Natural killer cell (primary cell): Measurements from ENCODE around the gene RTCB. TPM values are rescaled to one million over a fixed set of nuclear protein-coding genes. Genes with fewer than 3 reads are reported as not detected.

ENCODE experiments used
- ATAC-seq, 3 donors: fragments of 150-1000 bp in 2 of 3; fragments of 200-7000 bp in 1 of 3; cut with Tn5 transposase; 1 replicate in 1 of 3; 2 replicates in 2 of 3; pipeline ENCODE4 v1.10.0; 2021; ENCODE audit warnings: mild to moderate bottlenecking in 2 of 3, moderate library complexity in 2 of 3
- DNase-seq, 2 donors: peaks; one replicate each; pipeline versions ENCODE4 v3.0.0 to v3.0.0-alpha.2; 2013 to 2021; ENCODE audit warnings: mixed read lengths in 1 of 2
- H3K27ac ChIP-seq: one replicate; pipeline ENCODE4 v1.5.1; 2013; ENCODE audit warnings: mild to moderate bottlenecking, low read length
- H3K27me3 ChIP-seq: one replicate; pipeline ENCODE4 v1.6.1; 2013; ENCODE audit warnings: low read length; ENCODE audit not compliant: control insufficient read depth, insufficient read depth
- H3K36me3 ChIP-seq: one replicate; pipeline ENCODE4 v1.6.1; 2013; ENCODE audit warnings: low read length; ENCODE audit not compliant: control insufficient read depth, insufficient read depth
- H3K4me1 ChIP-seq: one replicate; pipeline ENCODE4 v1.6.1; 2013; ENCODE audit warnings: low read length; ENCODE audit not compliant: control insufficient read depth, insufficient read depth
- H3K4me3 ChIP-seq: one replicate; pipeline ENCODE4 v1.5.1; 2013; ENCODE audit warnings: low read length
- H3K9me3 ChIP-seq: one replicate; pipeline ENCODE4 v1.6.1; 2013; ENCODE audit warnings: low read length; ENCODE audit not compliant: control insufficient read depth, insufficient read depth
- H3K27ac Mint-ChIP-seq, 2 donors: one replicate each; pipeline ENCODE4 v1.8.0; 2022; ENCODE audit warnings: mild to moderate bottlenecking in 2 of 2, mixed read lengths in 2 of 2, moderate library complexity in 1 of 2
- H3K27me3 Mint-ChIP-seq, 2 donors: one replicate each; pipeline ENCODE4 v1.8.0; 2022; ENCODE audit warnings: low read depth in 2 of 2, mixed read lengths in 2 of 2
- H3K36me3 Mint-ChIP-seq: one replicate; pipeline ENCODE4 v1.8.0; 2022; ENCODE audit warnings: mixed read lengths
- H3K4me1 Mint-ChIP-seq, 2 donors: one replicate each; pipeline ENCODE4 v1.8.0; 2022; ENCODE audit warnings: mixed read lengths in 2 of 2
- H3K4me3 Mint-ChIP-seq: one replicate; pipeline ENCODE4 v1.8.0; 2022; ENCODE audit warnings: mild to moderate bottlenecking, moderate library complexity, mixed read lengths
- H3K9me3 Mint-ChIP-seq, 2 donors: one replicate each; pipeline ENCODE4 v1.8.0; 2022; ENCODE audit warnings: mixed read lengths in 2 of 2
- WGBS: methylation state at CpG from one replicate; pipeline ENCODE4 v1.1.7; 2013; ENCODE audit warnings: missing lambda C conversion rate; ENCODE audit not compliant: insufficient coverage; 5-methylcytosine and 5-hydroxymethylcytosine counted together
- intact Hi-C: fragments of 100-400 bp; cut with micrococcal nuclease; formaldehyde crosslinking; loops from one replicate; pipeline ENCODE4 v1.14.2; 2022
- total RNA-seq, 4 donors: library from RNA; stranded (reverse); fragments of 120-200 nt in 1 of 4; gene quantifications; one replicate each; pipeline versions ENCODE4 v1.2.3 to v1.2.4, GENCODE V29; 2013 to 2022
- TF ChIP-seq, protein P1 (sequence below): fragments of 200-600 bp; IDR thresholded peaks from one replicate; pipeline ENCODE4 v1.8.0; 2022; ENCODE audit warnings: antibody characterized with exemption

Gene RTCB
- total RNA-seq, 3 donors from 2014 or later (not counting 1 experiment from before 2014, with no cell fraction given): 44.3 to 53.2 (median 46.6) TPM

DNA sequence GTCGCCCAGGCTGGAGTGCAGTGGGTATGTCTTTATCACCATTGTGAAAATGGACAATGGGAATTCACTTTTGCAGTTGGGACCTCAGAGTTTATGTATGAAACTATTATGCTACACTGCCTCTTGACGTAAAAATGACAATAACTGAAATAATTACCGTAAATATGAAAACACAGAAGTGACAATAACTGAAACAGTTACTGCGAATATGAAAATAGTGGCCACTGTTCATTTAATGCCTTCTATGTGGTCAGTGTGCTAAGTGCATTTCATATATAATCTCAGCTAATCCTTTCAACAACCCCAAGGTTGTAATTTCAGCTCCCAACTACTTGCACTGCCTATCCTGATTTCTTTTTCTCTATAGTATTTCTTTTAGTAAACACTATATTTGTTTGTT is 5.9 kb upstream of the RTCB start:
- TF ChIP-seq, protein P1, sequence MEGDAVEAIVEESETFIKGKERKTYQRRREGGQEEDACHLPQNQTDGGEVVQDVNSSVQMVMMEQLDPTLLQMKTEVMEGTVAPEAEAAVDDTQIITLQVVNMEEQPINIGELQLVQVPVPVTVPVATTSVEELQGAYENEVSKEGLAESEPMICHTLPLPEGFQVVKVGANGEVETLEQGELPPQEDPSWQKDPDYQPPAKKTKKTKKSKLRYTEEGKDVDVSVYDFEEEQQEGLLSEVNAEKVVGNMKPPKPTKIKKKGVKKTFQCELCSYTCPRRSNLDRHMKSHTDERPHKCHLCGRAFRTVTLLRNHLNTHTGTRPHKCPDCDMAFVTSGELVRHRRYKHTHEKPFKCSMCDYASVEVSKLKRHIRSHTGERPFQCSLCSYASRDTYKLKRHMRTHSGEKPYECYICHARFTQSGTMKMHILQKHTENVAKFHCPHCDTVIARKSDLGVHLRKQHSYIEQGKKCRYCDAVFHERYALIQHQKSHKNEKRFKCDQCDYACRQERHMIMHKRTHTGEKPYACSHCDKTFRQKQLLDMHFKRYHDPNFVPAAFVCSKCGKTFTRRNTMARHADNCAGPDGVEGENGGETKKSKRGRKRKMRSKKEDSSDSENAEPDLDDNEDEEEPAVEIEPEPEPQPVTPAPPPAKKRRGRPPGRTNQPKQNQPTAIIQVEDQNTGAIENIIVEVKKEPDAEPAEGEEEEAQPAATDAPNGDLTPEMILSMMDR: no peak
- Histone ChIP-seq H3K4me1 (no peaks in the 10 kb centered on the region), H3K36me3 (no peaks in the 10 kb centered on the region), H3K9me3 (no peaks in the 10 kb centered on the region), H3K4me3 (no peak overlapping the region), H3K27ac (no peak overlapping the region), H3K27me3 (peaks cover 6% of the 10 kb centered on the region)
- H3K4me1 Mint-ChIP-seq: peaks cover 0 to under 1% of the 10 kb centered on the region in 2 donors
- H3K36me3 Mint-ChIP-seq: no peaks in the 10 kb centered on the region
- H3K27me3 Mint-ChIP-seq: peaks cover 34 to 70% of the 10 kb centered on the region in 2 donors
- no peak overlapping the region for H3K4me3 Mint-ChIP-seq
- DNase-seq (no peak), ATAC-seq (no peak)
- intact Hi-C loops: no loop called here
- H3K27ac Mint-ChIP-seq: no peak overlapping the region
- 87% methylated on average over 4 of the region's 4 CpGs for WGBS
- H3K9me3 Mint-ChIP-seq: no peaks in the 10 kb centered on the region

DNA sequence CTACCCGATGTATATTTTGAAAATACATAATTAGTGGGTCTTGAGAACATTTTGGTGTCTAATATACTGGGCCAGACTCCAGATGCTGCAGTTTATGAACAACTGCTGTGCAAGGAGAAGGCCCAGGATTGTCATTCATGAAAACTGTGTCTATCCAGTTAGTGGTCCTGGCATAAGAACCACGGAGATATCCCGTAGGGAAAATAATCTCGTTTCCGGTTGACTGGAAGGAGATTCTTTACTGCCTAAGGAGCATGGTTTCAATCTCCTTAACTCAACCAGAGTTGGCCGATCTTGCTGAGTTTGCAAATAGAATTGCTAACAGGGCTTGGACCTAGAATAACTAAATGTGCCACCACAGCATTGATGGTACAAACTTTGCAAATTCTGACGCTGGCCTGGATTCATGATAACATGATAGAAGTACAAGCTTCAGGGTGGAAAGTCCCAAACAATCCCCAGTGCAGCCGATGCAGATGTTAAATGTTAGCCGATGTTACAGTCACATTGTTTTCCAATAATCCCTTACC is 4.6 kb upstream of the RTCB start:
- H3K4me1 Mint-ChIP-seq: peaks cover 10 to 11% of the 10 kb centered on the region in 2 donors
- H3K9me3 ChIP-seq: no peaks in the 10 kb centered on the region
- no peak for ATAC-seq
- intact Hi-C loops: no loop called here
- H3K4me3 ChIP-seq: no peak overlapping the region
- no peak overlapping the region for H3K4me3 Mint-ChIP-seq
- H3K36me3 Mint-ChIP-seq: no peaks in the 10 kb centered on the region
- H3K9me3 Mint-ChIP-seq: no peaks in the 10 kb centered on the region
- DNase-seq: no peak
- H3K27ac Mint-ChIP-seq: no peak overlapping the region
- H3K27ac ChIP-seq: no peak overlapping the region
- WGBS: 89% methylated on average over 9 of the region's 9 CpGs
- H3K27me3 Mint-ChIP-seq: peaks cover 21 to 57% of the 10 kb centered on the region in 2 donors
- TF ChIP-seq, protein P1: no peak
- no peaks in the 10 kb centered on the region for H3K36me3 ChIP-seq
- H3K4me1 ChIP-seq: peaks cover under 1% of the 10 kb centered on the region
- peaks cover 6% of the 10 kb centered on the region for H3K27me3 ChIP-seq

DNA sequence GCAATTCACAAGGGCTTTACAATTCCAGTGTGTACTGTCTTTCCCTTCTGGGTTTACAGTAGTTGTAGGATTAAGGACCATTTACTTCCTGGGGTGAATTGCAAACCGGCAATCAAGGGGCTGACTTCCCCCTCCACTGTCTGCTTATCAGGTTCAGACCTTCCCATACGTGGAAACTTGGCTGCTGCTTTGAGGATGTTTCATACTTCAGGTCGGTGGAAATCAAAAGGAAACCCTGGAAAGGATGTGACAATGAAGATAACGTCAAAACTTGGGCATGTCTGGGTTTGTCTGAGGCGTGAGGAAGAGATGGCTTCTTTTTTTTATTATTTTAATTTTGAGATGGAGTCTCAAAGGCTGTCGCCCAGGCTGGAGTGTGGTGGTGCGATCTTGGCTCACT is 2.1 kb upstream of the RTCB start:
- ATAC-seq: no peak
- no peak overlapping the region for H3K27ac ChIP-seq
- WGBS: 59% methylated on average over 6 of the region's 7 CpGs
- Mint-ChIP-seq H3K4me3 (no peak overlapping the region), H3K9me3 (no peaks in the 10 kb centered on the region), H3K27ac (no peak overlapping the region), H3K27me3 (peaks cover 13 to 39% of the 10 kb centered on the region in 2 donors), H3K36me3 (no peaks in the 10 kb centered on the region), H3K4me1 (peaks cover 31 to 34% of the 10 kb centered on the region in 2 donors)
- intact Hi-C loops: loop anchor here (5.0 kb wide), 1 partner anchor 277 kb away; no protein-coding TSS in a partner anchor
- no peak overlapping the region for H3K4me3 ChIP-seq
- no peaks in the 10 kb centered on the region for H3K9me3 ChIP-seq
- TF ChIP-seq, protein P1: no peak
- no peak for DNase-seq
- H3K27me3 ChIP-seq: peaks cover 6% of the 10 kb centered on the region
- peaks cover 14% of the 10 kb centered on the region for H3K4me1 ChIP-seq
- no peaks in the 10 kb centered on the region for H3K36me3 ChIP-seq

DNA sequence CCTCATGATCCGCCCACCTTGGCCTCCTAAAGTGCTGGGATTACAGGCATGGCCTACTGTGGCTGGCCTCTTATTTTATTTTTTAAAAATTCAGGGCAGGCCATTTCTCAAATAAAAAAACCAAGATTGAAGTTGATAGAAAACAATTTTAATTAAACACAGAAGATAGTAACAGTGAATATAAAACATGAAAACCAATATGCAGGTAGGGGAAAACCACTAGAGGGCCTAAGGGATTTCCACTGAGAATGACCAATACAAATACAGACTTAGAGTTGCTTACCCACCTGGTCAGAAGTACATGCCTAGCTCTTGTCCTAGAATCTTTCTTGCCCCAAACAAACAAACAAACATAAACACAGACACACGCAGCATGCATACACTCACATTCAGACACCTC is 1.7 kb upstream of the RTCB start:
- ATAC-seq (no peak), DNase-seq (no peak)
- no peak overlapping the region for H3K27ac ChIP-seq
- H3K36me3 ChIP-seq: no peaks in the 10 kb centered on the region
- H3K4me1 ChIP-seq: peaks cover 14% of the 10 kb centered on the region
- H3K4me1 Mint-ChIP-seq: peaks cover 36 to 39% of the 10 kb centered on the region in 2 donors
- H3K9me3 Mint-ChIP-seq: no peaks in the 10 kb centered on the region
- no peak overlapping the region for H3K27ac Mint-ChIP-seq
- no peak overlapping the region for H3K4me3 ChIP-seq
- H3K27me3 Mint-ChIP-seq: peaks cover 13 to 34% of the 10 kb centered on the region in 2 donors
- peak overlapping the region; percentile 49 for H3K4me3 Mint-ChIP-seq
- 89% methylated on average over 2 of the region's 2 CpGs for WGBS
- TF ChIP-seq, protein P1: no peak
- intact Hi-C loops: loop anchor here (5.0 kb wide), 1 partner anchor 276 kb away; no protein-coding TSS in a partner anchor
- peaks cover 2% of the 10 kb centered on the region for H3K27me3 ChIP-seq
- no peaks in the 10 kb centered on the region for H3K36me3 Mint-ChIP-seq
- no peaks in the 10 kb centered on the region for H3K9me3 ChIP-seq
